ENCODE measurements around the gene PPP1CA. TPM values are rescaled to one million over a fixed set of nuclear protein-coding genes. Genes with fewer than 3 reads are reported as not detected.

Gene PPP1CA
- total and polyA plus RNA-seq, 11 donors: 90.3 to 207 (median 105) TPM

DNA sequence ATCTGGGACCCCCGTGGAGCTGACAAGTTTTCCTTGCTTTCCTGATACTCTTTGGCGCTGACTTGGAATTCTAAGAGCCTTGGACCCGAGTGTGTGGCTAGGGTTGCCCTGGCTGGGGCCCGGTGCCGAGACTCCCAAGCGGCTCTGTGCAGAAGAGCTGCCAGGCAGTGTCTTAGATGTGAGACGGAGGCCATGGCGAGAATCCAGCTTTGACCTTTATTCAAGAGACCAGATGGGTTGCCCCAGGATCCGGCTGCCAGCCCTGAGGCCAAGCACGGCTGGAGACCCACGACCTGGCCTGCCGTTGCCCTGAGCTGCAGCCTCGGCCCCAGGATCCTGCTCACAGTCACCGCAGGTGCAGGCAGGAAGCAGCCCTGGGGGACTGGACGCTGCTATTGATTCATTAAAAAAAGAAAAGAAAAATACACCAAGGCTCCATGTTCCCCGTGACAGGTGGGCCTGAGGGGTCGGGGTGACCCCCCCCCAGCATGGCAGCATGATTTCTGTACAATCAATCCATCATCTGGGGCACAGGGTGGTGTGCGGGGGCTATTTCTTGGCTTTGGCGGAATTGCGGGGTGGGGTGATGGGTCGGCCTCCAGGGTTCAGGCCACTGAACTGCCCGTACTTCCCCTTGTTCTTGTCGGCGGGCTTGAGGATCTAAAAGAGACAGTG is 3.5 kb downstream of the PPP1CA start:
- ATAC-seq (no peak), DNase-seq (peak in 1 of 5 donors; percentile 40)
- no peaks in the 10 kb centered on the region for H3K27me3 ChIP-seq
- no peak overlapping the region for H3K4me3 ChIP-seq
- intact Hi-C loops (cut with DNase I): loop anchor here in 1 of 10 donors (5.0 kb wide), 1 partner anchor 109 kb away; the partner anchor contains the start of genes CDK2AP2 and PITPNM1
- WGBS, 4 donors: 77 to 83% (median 81%) methylated on average over 22 to 24 of the region's 24 CpGs
- no peak overlapping the region for H3K27ac ChIP-seq
- peaks cover 0 to 55% (median 42%) of the 10 kb centered on the region in 9 donors for H3K36me3 ChIP-seq
- no peaks in the 10 kb centered on the region for H3K9me3 ChIP-seq
- TF ChIP-seq, protein P1, sequence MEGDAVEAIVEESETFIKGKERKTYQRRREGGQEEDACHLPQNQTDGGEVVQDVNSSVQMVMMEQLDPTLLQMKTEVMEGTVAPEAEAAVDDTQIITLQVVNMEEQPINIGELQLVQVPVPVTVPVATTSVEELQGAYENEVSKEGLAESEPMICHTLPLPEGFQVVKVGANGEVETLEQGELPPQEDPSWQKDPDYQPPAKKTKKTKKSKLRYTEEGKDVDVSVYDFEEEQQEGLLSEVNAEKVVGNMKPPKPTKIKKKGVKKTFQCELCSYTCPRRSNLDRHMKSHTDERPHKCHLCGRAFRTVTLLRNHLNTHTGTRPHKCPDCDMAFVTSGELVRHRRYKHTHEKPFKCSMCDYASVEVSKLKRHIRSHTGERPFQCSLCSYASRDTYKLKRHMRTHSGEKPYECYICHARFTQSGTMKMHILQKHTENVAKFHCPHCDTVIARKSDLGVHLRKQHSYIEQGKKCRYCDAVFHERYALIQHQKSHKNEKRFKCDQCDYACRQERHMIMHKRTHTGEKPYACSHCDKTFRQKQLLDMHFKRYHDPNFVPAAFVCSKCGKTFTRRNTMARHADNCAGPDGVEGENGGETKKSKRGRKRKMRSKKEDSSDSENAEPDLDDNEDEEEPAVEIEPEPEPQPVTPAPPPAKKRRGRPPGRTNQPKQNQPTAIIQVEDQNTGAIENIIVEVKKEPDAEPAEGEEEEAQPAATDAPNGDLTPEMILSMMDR (IDR thresholded peaks at IDR 0.05): no peak
- TF ChIP-seq POLR2A (IDR thresholded peaks at IDR 0.05): no peak
- peaks cover 0 to 56% (median 34%) of the 10 kb centered on the region in 12 donors for H3K4me1 ChIP-seq

DNA sequence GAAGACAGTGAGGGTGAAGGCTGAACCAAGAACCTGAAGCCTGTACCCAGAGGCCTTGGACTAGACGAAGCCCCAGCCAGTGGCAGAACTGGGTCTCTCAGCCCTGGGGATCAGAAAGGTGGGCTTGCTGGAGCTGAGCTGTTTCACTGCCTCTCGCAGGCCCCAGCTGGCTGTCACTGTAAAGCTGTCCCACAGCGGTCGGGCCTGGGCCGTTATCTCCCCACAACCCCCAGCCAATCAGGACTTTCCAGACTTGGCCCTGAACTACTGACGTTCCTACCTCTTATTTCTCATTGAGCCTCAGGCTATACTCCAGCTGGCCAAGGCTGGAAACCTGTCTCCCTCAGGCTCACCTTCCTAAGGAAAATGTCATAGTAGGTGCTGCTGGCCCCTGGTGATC is 4.1 kb downstream of the PPP1CA start:
- DNase-seq: no peak
- TF ChIP-seq POLR2A (IDR thresholded peaks at IDR 0.05): no peak
- TF ChIP-seq, protein P1 (IDR thresholded peaks at IDR 0.05): no peak
- no peak for ATAC-seq
- H3K9me3 ChIP-seq: no peaks in the 10 kb centered on the region
- WGBS, 4 donors: 35 to 56% (median 48%) methylated on average over 6 of the region's 6 CpGs
- H3K36me3 ChIP-seq: peaks cover 0 to 55% (median 42%) of the 10 kb centered on the region in 9 donors
- H3K4me3 ChIP-seq: no peak overlapping the region
- peak overlapping the region in 1 of 12 donors; percentile 14 for H3K27ac ChIP-seq
- peaks cover 0 to 54% (median 35%) of the 10 kb centered on the region in 12 donors for H3K4me1 ChIP-seq
- intact Hi-C loops (cut with DNase I): loop anchor here in 1 of 10 donors (5.0 kb wide), 1 partner anchor 110 kb away; the partner anchor contains the start of genes CDK2AP2 and PITPNM1
- no peaks in the 10 kb centered on the region for H3K27me3 ChIP-seq

DNA sequence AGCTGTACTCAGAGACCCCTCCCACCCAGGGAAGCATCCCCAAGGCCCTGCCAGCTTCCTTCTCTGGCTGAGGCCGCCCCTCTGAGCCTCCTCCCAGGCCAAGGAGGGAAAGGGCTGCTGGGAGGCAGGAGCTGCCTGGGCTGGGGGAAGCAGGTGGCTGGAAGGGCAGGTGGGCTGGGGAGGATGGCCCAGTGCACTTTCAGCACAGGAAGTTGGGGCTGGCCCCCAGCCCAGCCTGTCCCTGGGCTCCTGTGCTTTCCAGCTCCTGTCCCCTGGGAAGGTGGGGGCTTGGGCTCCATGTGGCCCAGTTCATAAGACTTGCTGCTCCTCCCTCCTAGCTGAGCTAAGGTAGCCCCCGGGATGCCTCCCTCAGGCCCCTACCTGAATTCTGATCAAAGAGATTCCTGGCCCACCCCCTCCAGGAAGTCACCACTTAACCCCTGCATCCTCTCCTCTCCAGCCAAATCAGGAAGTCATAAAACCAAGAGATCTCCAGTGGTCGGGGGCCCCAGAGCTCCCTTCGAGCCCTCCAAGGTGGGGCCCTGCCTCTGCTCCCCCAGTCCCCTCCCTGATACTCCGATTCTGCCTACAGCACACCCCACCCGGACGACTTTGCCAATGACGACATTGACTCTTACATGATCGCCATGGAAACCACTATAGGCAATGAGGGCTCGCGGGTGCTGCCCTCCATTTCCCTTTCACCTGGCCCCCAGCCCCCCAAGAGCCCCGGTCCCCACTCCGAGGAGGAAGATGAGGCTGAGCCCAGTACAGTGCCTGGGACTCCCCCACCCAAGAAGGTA is 4.9 kb downstream of the PPP1CA start:
- Histone ChIP-seq H3K27ac (peak overlapping the region in 2 of 12 donors; percentile 14 to 18), H3K9me3 (no peaks in the 10 kb centered on the region), H3K4me3 (no peak overlapping the region), H3K36me3 (peaks cover 0 to 55% (median 42%) of the 10 kb centered on the region in 9 donors), H3K27me3 (no peaks in the 10 kb centered on the region), H3K4me1 (peaks cover 0 to 52% (median 33%) of the 10 kb centered on the region in 12 donors)
- no peak for TF ChIP-seq POLR2A (IDR thresholded peaks at IDR 0.05)
- TF ChIP-seq, protein P1 (IDR thresholded peaks at IDR 0.05): no peak
- DNase-seq (peak in 1 of 5 donors; percentile 37), ATAC-seq (no peak)
- intact Hi-C loops (cut with DNase I): loop anchor here in 1 of 10 donors (5.0 kb wide), 1 partner anchor 111 kb away; the partner anchor contains the start of genes CDK2AP2 and PITPNM1
- 54 to 72% (median 60%) methylated on average over 13 of the region's 13 CpGs for WGBS, 4 donors

DNA sequence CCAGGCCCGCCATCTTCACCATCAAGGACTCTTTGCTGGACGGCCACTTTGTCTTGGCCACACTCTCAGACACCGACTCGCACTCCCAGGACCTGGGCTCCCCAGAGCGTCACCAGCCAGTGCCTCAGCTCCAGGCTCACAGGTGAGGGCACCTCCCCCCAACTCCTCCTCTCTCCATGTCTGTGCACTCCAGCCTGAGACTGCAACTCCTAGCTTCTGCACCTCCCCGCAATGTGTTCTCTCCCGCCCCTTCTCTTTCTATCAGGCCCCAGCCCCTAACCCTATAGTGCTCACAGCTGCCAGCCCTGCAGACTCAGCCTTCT is 5.4 kb downstream of the PPP1CA start:
- Histone ChIP-seq H3K4me1 (peaks cover 0 to 55% (median 33%) of the 10 kb centered on the region in 12 donors), H3K27me3 (no peaks in the 10 kb centered on the region), H3K27ac (no peak overlapping the region), H3K4me3 (no peak overlapping the region), H3K36me3 (peaks cover 0 to 55% (median 42%) of the 10 kb centered on the region in 9 donors), H3K9me3 (no peaks in the 10 kb centered on the region)
- ATAC-seq (no peak), DNase-seq (no peak)
- intact Hi-C loops (cut with DNase I): loop anchor here in 1 of 10 donors (5.0 kb wide), 1 partner anchor 111 kb away; the partner anchor contains the start of genes CDK2AP2 and PITPNM1
- TF ChIP-seq POLR2A (IDR thresholded peaks at IDR 0.05): no peak
- TF ChIP-seq, protein P1 (IDR thresholded peaks at IDR 0.05): no peak
- WGBS, 4 donors: 88 to 95% (median 91%) methylated on average over 7 of the region's 7 CpGs
